H1 (cell line): Measurements from ENCODE around the gene CDC42EP5.

Experiments
- CHD1 ChIP-seq: IDR thresholded peaks from 2 replicates; pipeline ENCODE4 v1.6.1; 2012; ENCODE audit warnings: low read depth, low read length, improper control_type of control experiment
- CTCF ChIP-seq, 3 experiments: IDR thresholded peaks; 1 replicate in 2 of 3; 2 replicates in 1 of 3; pipeline versions ENCODE4 v1.5.1 to v1.6.1; 2011; ENCODE audit warnings: low read length in 3 of 3, mild to moderate bottlenecking in 3 of 3, inconsistent platforms in 2 of 3, low read depth in 1 of 3, moderate library complexity in 1 of 3; ENCODE audit not compliant: insufficient read depth in 1 of 3; ENCODE audit errors: control extremely low read depth in 1 of 3
- E2F6 ChIP-seq: IDR thresholded peaks from 2 replicates; pipeline ENCODE4 v1.6.1; 2012; ENCODE audit warnings: inconsistent platforms
- HDAC2 ChIP-seq, 2 experiments: fragments of 300-600 bp in 1 of 2; sonication (generic) in 1 of 2; IDR thresholded peaks; 2 replicates each; pipeline ENCODE4 v1.6.1; 2011 to 2012; ENCODE audit warnings: low read depth in 2 of 2, low read length in 2 of 2, mild to moderate bottlenecking in 2 of 2, moderate library complexity in 2 of 2, borderline replicate concordance in 1 of 2, inconsistent platforms in 1 of 2
- JUN ChIP-seq: IDR thresholded peaks from 2 replicates; pipeline ENCODE4 v1.6.1; 2011; ENCODE audit warnings: low read depth, mild to moderate bottlenecking, improper control_type of control experiment, low read length
- POLR2A ChIP-seq, 2 experiments: IDR thresholded peaks; 1 replicate in 1 of 2; 2 replicates in 1 of 2; pipeline ENCODE4 v1.6.1; 2011; ENCODE audit warnings: low read depth in 2 of 2, low read length in 2 of 2, mild to moderate bottlenecking in 2 of 2; ENCODE audit errors: control extremely low read depth in 1 of 2
- POLR2AphosphoS5 ChIP-seq: IDR thresholded peaks from 2 replicates; pipeline ENCODE4 v1.6.1; 2011; ENCODE audit warnings: low read depth, low read length
- RXRA ChIP-seq: IDR thresholded peaks from 2 replicates; pipeline ENCODE4 v1.6.1; 2011; ENCODE audit warnings: low read depth, mild to moderate bottlenecking, low read length, moderate library complexity; ENCODE audit not compliant: insufficient read depth
- SIN3A ChIP-seq, 2 experiments: IDR thresholded peaks in 1 of 2; conservative IDR thresholded peaks in 1 of 2; 2 replicates each; pipeline ENCODE4 v1.6.1; 2011 to 2012; ENCODE audit warnings: low read length in 2 of 2, improper control_type of control experiment in 1 of 2, low read depth in 1 of 2, mild to moderate bottlenecking in 1 of 2
- SIX5 ChIP-seq: IDR thresholded peaks from 2 replicates; pipeline ENCODE4 v1.6.1; 2011; ENCODE audit warnings: mild to moderate bottlenecking, low read depth, low read length
- TAF1 ChIP-seq: IDR thresholded peaks from 2 replicates; pipeline ENCODE4 v1.6.1; 2011; ENCODE audit warnings: mild to moderate bottlenecking, low read depth, low read length
- USF2 ChIP-seq: IDR thresholded peaks from 2 replicates; pipeline ENCODE4 v1.6.1; 2011; ENCODE audit warnings: low read length, improper control_type of control experiment
- YY1 ChIP-seq: IDR thresholded peaks from 2 replicates; pipeline ENCODE4 v1.6.1; 2011; ENCODE audit warnings: low read depth, mild to moderate bottlenecking, low read length

DNA sequence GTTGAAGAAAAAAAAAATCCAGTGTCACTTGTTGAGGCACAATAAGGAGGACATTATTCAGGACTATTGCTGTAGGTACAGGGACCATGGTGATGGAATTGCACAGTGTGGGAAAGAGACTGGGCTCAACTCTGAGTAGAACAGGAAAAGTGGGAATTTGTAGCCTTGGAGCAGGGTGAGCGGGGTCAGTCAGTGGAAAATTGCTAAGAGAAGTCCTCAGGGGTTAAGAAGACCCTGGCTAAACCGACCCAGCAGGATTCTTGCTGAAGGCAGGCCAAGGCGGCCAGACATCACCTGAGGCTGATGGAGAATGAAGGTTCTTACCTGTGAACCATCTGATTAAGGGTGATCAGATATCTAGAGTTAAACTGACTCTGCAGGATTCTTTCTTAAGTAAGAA is 42.1 kb upstream of the CDC42EP5 start:
- no peak for TF ChIP-seq CTCF (IDR thresholded peaks at IDR 0.05; ENCODE audit: control extremely low read depth in 1 of 3, insufficient read depth in 1 of 3, low read depth in 1 of 3, low read length in 3 of 3)
- TF ChIP-seq HDAC2 (IDR thresholded peaks at IDR 0.05; ENCODE audit: borderline replicate concordance in 1 of 2, low read depth in 2 of 2, low read length in 2 of 2) = no peak
- no peak for TF ChIP-seq RXRA
- TF ChIP-seq E2F6 = no peak
- TF ChIP-seq POLR2A (IDR thresholded peaks at IDR 0.05; ENCODE audit: control extremely low read depth in 1 of 2, low read depth in 2 of 2, low read length in 2 of 2) = no peak
- TF ChIP-seq SIX5 = no peak
- no peak for TF ChIP-seq YY1
- TF ChIP-seq JUN = no peak
- no peak for TF ChIP-seq USF2
- TF ChIP-seq SIN3A (conservative IDR thresholded peaks at IDR 0.05 in 1 of 2, IDR thresholded peaks at IDR 0.05 in 1 of 2; ENCODE audit: low read depth in 1 of 2, low read length in 2 of 2) = no peak
- TF ChIP-seq POLR2AphosphoS5 = no peak
- TF ChIP-seq TAF1 = no peak
- no peak for TF ChIP-seq CHD1
